ENCODE measurements around the gene SP4. TPM values are rescaled to one million over a fixed set of nuclear protein-coding genes. Genes with fewer than 3 reads are reported as not detected.

Gene SP4
- total RNA-seq, 1 donor = 17.0 TPM

GRCh38 chr7:21461282-21461681 is 33.4 kb downstream of the SP4 start:
- DNase-seq (ENCODE audit: low read depth) = no peak
- no peak for TF ChIP-seq CTCF (IDR thresholded peaks at IDR 0.05; ENCODE audit: insufficient read depth, low read length)
- no peak overlapping the region for H3K4me3 ChIP-seq (ENCODE audit: low read depth, low read length)

- DNase-seq (ENCODE audit: low read depth) = no peak
- no peak for TF ChIP-seq CTCF (IDR thresholded peaks at IDR 0.05; ENCODE audit: insufficient read depth, low read length)
- no peak overlapping the region for H3K4me3 ChIP-seq (ENCODE audit: low read depth, low read length)
Measured at GRCh38 chr7:21462081-21462480, 34.2 kb downstream of the SP4 start.

- no peak overlapping the region for H3K4me3 ChIP-seq (ENCODE audit: low read depth, low read length)
- TF ChIP-seq CTCF (IDR thresholded peaks at IDR 0.05; ENCODE audit: insufficient read depth, low read length) = no peak
Measured at GRCh38 chr7:21463524-21463923, 35.6 kb downstream of the SP4 start.

GRCh38 chr7:21468969-21469368 is 41.1 kb downstream of the SP4 start:
- DNase-seq (ENCODE audit: low read depth) = no peak
- no peak for TF ChIP-seq CTCF (IDR thresholded peaks at IDR 0.05; ENCODE audit: insufficient read depth, low read length)
- H3K4me3 ChIP-seq (ENCODE audit: low read depth, low read length) = no peak overlapping the region

More at GRCh38 chr7:21463524-21463923, 35.6 kb downstream of the SP4 start:
- no peak for DNase-seq (ENCODE audit: low read depth)

- DNase-seq (ENCODE audit: low read depth) = no peak
- no peak for TF ChIP-seq CTCF (IDR thresholded peaks at IDR 0.05; ENCODE audit: insufficient read depth, low read length)
- no peak overlapping the region for H3K4me3 ChIP-seq (ENCODE audit: low read depth, low read length)
Measured at GRCh38 chr7:21469894-21470293, 42.0 kb downstream of the SP4 start.

- no peak for TF ChIP-seq CTCF (IDR thresholded peaks at IDR 0.05; ENCODE audit: insufficient read depth, low read length)
- no peak overlapping the region for H3K4me3 ChIP-seq (ENCODE audit: low read depth, low read length)
- DNase-seq (ENCODE audit: low read depth) = no peak
Measured at GRCh38 chr7:21472029-21472428, 44.1 kb downstream of the SP4 start.

- no peak for DNase-seq (ENCODE audit: low read depth)
- H3K4me3 ChIP-seq (ENCODE audit: low read depth, low read length) = no peak overlapping the region
- TF ChIP-seq CTCF (IDR thresholded peaks at IDR 0.05; ENCODE audit: insufficient read depth, low read length) = no peak
Measured at GRCh38 chr7:21476429-21476828, 48.5 kb downstream of the SP4 start.

Measured in fibroblast of the aortic adventitia (primary cell).